ENCODE data around the gene C22orf15.

Gene C22orf15

DNA sequence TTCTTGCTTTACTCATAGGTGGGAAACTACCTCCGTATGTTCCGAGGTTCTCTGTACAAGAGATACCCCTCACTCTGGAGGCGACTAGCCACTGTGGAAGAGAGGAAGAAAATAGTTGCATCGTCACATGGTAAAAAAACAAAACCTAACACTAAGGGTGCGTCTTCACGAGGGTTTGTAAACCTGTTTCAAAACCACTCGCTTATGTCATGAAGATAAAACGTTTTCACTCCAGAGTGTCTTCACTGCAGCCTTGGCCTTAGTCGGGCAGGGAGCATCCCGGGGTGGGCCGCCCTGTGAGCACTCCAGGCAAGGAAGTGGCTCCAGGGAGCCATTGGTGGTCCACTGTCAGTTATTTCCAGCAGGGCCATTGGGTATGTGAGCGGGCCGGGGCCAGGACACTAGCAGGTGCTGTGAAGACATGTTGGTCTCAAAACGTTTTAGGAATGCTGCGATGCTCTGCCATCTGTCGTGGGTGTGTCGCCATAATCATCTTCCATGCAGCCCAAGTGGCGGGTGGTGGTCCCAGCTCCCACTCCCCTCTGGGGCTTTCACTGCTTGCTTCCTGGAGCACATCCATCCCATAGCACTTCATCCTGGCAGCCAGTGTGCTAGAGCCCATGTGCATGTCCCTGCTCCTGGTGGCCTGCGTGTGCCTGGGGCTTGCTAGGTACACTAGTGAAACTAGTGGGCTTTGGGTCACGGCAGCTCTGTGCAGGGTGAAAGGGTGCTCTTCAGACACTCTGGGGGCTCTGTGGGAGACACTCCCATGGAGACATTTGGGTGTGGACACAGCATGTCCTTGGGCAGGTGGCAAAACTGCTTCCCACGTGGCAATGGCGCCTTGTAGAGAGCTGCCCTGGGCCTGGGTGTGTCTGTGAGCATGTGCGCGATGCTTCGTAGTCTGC is 29.2 kb downstream of the C22orf15 start:
- Histone ChIP-seq H2AK5ac (ENCODE audit: low read length) (no peak overlapping the region), H3K4me3 (ENCODE audit: low read depth, low read length) (no peak overlapping the region), H3K4me2 (ENCODE audit: low read length) (no peak overlapping the region), H3K27me3 (ENCODE audit: insufficient read depth, low read length) (no peaks in the 10 kb centered on the region), H3K18ac (ENCODE audit: low read length) (peak overlapping the region; percentile 1), H2BK120ac (ENCODE audit: insufficient read depth, low read length, poor library complexity) (no peak overlapping the region), H3K4me1 (ENCODE audit: control insufficient read depth in 1 of 2, insufficient read depth in 2 of 2, low read length in 2 of 2) (no peaks in the 10 kb centered on the region), H2AFZ (ENCODE audit: insufficient read depth, low read length, poor library complexity) (no peak overlapping the region), H3K27ac (ENCODE audit: low read depth, low read length) (no peak overlapping the region), H4K12ac (ENCODE audit: low read depth, low read length) (no peak overlapping the region), H4K91ac (ENCODE audit: low read depth, low read length) (no peak overlapping the region), H4K8ac (ENCODE audit: low read depth, low read length) (no peak overlapping the region), H2BK12ac (ENCODE audit: low read length) (no peak overlapping the region), H3K9me3 (ENCODE audit: insufficient read depth, low read depth, low read length) (no peaks in the 10 kb centered on the region), H3K9ac (ENCODE audit: low read length) (no peak overlapping the region), H3K36me3 (ENCODE audit: control insufficient read depth in 1 of 2, insufficient read depth in 2 of 2, low read length in 2 of 2) (peaks cover 44 to 46% of the 10 kb centered on the region in 2 experiments), H3K23ac (ENCODE audit: low read length) (no peak overlapping the region), H3K4ac (ENCODE audit: low read depth, low read length) (peak overlapping the region; percentile 53), H3K79me2 (ENCODE audit: control insufficient read depth, insufficient read depth, low read length, poor library complexity) (peaks cover 7% of the 10 kb centered on the region), H3K79me1 (ENCODE audit: low read length) (peaks cover 4% of the 10 kb centered on the region), H2BK5ac (ENCODE audit: low read depth, low read length, poor library complexity) (no peak overlapping the region), H3K14ac (ENCODE audit: low read length) (no peak overlapping the region)
- no CpG with 5 or more reads among the region's 25 CpGs for whole genome bisulfite sequencing (ENCODE audit: extremely low coverage, insufficient coverage, insufficient read length)
- DNase-seq = no peak

DNA sequence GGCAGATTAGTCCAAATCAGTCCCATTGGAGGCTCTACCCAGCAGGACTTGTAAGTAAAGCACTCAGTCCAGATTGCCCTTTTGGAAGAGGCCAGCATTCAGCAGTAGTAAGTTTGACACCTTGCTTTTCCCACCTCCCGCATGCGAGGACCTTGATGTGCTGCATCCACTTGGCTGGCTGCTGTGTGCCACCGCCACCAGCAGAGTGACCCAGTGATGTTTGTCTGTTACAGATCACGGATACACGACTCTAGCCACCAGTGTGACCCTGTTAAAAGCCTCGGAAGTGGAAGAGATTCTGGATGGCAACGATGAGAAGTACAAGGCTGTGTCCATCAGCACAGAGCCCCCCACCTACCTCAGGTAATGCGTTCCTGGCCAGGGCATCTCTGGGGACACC is 30.5 kb downstream of the C22orf15 start:
- no peak overlapping the region for H3K23ac ChIP-seq (ENCODE audit: low read length)
- H4K8ac ChIP-seq (ENCODE audit: low read depth, low read length) = no peak overlapping the region
- peak overlapping the region; percentile 20 for H3K4me3 ChIP-seq (ENCODE audit: low read depth, low read length)
- H4K91ac ChIP-seq (ENCODE audit: low read depth, low read length) = no peak overlapping the region
- peaks cover 50 to 54% of the 10 kb centered on the region in 2 experiments for H3K36me3 ChIP-seq (ENCODE audit: control insufficient read depth in 1 of 2, insufficient read depth in 2 of 2, low read length in 2 of 2)
- DNase-seq = peak in 1 of 2 donors; percentile 45
- H3K4me2 ChIP-seq (ENCODE audit: low read length) = no peak overlapping the region
- H3K27ac ChIP-seq (ENCODE audit: low read depth, low read length) = no peak overlapping the region
- H2BK5ac ChIP-seq (ENCODE audit: low read depth, low read length, poor library complexity) = no peak overlapping the region
- H2BK120ac ChIP-seq (ENCODE audit: insufficient read depth, low read length, poor library complexity) = no peak overlapping the region
- no peak overlapping the region for H3K18ac ChIP-seq (ENCODE audit: low read length)
- no peaks in the 10 kb centered on the region for H3K4me1 ChIP-seq (ENCODE audit: control insufficient read depth in 1 of 2, insufficient read depth in 2 of 2, low read length in 2 of 2)
- WGBS (ENCODE audit: extremely low coverage, insufficient coverage, insufficient read length) = no CpG with 5 or more reads among the region's 8 CpGs
- H3K27me3 ChIP-seq (ENCODE audit: insufficient read depth, low read length) = no peaks in the 10 kb centered on the region
- no peak overlapping the region for H3K4ac ChIP-seq (ENCODE audit: low read depth, low read length)
- no peak overlapping the region for H2BK12ac ChIP-seq (ENCODE audit: low read length)
- no peak overlapping the region for H2AK5ac ChIP-seq (ENCODE audit: low read length)
- H3K9ac ChIP-seq (ENCODE audit: low read length) = peak overlapping the region; percentile 3
- no peaks in the 10 kb centered on the region for H3K79me2 ChIP-seq (ENCODE audit: control insufficient read depth, insufficient read depth, low read length, poor library complexity)
- H3K79me1 ChIP-seq (ENCODE audit: low read length) = no peaks in the 10 kb centered on the region
- H3K9me3 ChIP-seq (ENCODE audit: insufficient read depth, low read depth, low read length) = no peaks in the 10 kb centered on the region
- H2AFZ ChIP-seq (ENCODE audit: insufficient read depth, low read length, poor library complexity) = no peak overlapping the region
- H4K12ac ChIP-seq (ENCODE audit: low read depth, low read length) = no peak overlapping the region
- H3K14ac ChIP-seq (ENCODE audit: low read length) = no peak overlapping the region

DNA sequence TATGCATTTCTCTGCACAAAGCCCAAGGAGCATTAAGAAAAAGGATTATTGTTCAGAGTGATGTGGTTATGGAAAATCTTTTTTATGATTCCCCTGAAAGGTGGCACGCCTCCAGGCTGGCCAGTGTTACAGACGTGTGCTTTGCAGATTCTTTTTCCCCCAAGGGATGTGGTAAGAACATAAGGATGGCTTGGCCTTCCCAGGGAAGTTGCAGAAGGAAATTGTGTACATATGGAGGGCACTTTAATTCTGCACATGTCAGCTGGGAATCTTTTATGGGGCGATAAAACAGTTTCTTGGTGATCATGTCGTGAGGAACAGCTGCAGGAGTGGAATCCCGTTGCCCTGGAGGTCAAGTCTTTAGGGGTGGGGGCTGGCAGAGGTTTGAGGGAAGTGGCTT is 33.7 kb downstream of the C22orf15 start:
- Histone ChIP-seq H2BK120ac (ENCODE audit: insufficient read depth, low read length, poor library complexity) (no peak overlapping the region), H3K23ac (ENCODE audit: low read length) (no peak overlapping the region), H2AFZ (ENCODE audit: insufficient read depth, low read length, poor library complexity) (no peak overlapping the region), H3K27ac (ENCODE audit: low read depth, low read length) (no peak overlapping the region), H3K4ac (ENCODE audit: low read depth, low read length) (no peak overlapping the region), H3K4me3 (ENCODE audit: low read depth, low read length) (no peak overlapping the region), H3K79me1 (ENCODE audit: low read length) (no peaks in the 10 kb centered on the region), H4K12ac (ENCODE audit: low read depth, low read length) (no peak overlapping the region), H2AK5ac (ENCODE audit: low read length) (no peak overlapping the region), H3K36me3 (ENCODE audit: control insufficient read depth in 1 of 2, insufficient read depth in 2 of 2, low read length in 2 of 2) (peaks cover 64 to 73% of the 10 kb centered on the region in 2 experiments), H3K14ac (ENCODE audit: low read length) (no peak overlapping the region), H2BK5ac (ENCODE audit: low read depth, low read length, poor library complexity) (no peak overlapping the region), H3K79me2 (ENCODE audit: control insufficient read depth, insufficient read depth, low read length, poor library complexity) (no peaks in the 10 kb centered on the region), H3K4me2 (ENCODE audit: low read length) (no peak overlapping the region), H3K18ac (ENCODE audit: low read length) (no peak overlapping the region), H4K91ac (ENCODE audit: low read depth, low read length) (no peak overlapping the region), H3K27me3 (ENCODE audit: insufficient read depth, low read length) (no peaks in the 10 kb centered on the region), H2BK12ac (ENCODE audit: low read length) (no peak overlapping the region), H3K9me3 (ENCODE audit: insufficient read depth, low read depth, low read length) (peaks cover under 1% of the 10 kb centered on the region), H4K8ac (ENCODE audit: low read depth, low read length) (no peak overlapping the region), H3K4me1 (ENCODE audit: control insufficient read depth in 1 of 2, insufficient read depth in 2 of 2, low read length in 2 of 2) (no peaks in the 10 kb centered on the region), H3K9ac (ENCODE audit: low read length) (no peak overlapping the region)
- WGBS (ENCODE audit: extremely low coverage, insufficient coverage, insufficient read length) = no CpG with 5 or more reads among the region's 5 CpGs
- DNase-seq = no peak

DNA sequence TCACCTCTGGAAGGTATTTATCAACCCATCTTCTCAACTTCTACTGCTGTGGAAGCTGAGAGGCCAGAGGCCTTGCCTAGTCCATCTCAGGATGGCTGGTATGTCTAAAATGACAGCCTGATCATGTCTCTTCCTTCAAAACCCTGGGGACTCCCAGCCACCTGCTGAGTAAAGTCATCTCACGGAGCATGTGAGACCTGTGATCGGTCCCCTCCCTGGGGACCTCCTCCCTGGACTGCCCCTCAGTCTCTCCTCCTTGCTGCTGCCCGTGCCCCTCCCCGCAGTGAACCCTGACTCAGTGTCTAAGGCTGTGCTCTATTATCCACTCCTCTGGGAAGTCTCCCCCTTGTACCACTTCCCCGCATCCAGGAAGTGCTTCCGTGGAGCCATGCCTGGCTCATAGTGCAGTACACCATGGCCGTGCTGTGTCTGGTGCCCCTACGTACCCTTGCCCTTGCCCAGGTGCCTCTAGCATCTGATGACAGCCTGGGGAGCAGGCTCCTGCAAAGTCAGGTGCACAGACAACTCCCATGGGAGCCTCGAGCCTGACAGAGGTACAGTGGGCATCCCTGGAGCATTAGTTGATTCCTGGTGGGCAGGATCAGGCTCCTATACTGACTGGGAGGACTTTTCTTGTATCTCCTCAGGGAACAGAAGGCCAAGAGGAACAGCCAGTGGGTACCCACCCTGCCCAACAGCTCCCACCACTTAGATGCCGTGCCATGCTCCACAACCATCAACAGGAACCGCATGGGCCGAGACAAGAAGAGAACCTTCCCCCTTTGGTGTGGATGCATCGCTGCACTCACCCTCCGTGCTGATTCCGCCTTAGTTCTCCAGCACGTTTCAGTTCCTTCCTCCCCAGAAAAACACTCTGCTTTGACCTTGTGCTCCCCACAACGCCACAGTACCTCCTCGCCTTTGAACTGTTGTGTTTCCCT is 37.8 kb downstream of the C22orf15 start:
- H3K79me2 ChIP-seq (ENCODE audit: control insufficient read depth, insufficient read depth, low read length, poor library complexity) = no peaks in the 10 kb centered on the region
- H2BK12ac ChIP-seq (ENCODE audit: low read length) = no peak overlapping the region
- no peak overlapping the region for H3K4me3 ChIP-seq (ENCODE audit: low read depth, low read length)
- no peak overlapping the region for H2AK5ac ChIP-seq (ENCODE audit: low read length)
- H3K27ac ChIP-seq (ENCODE audit: low read depth, low read length) = no peak overlapping the region
- no peak overlapping the region for H3K4ac ChIP-seq (ENCODE audit: low read depth, low read length)
- no peak overlapping the region for H3K4me2 ChIP-seq (ENCODE audit: low read length)
- no peak overlapping the region for H4K91ac ChIP-seq (ENCODE audit: low read depth, low read length)
- no peak overlapping the region for H2AFZ ChIP-seq (ENCODE audit: insufficient read depth, low read length, poor library complexity)
- H3K27me3 ChIP-seq (ENCODE audit: insufficient read depth, low read length) = no peaks in the 10 kb centered on the region
- H3K9ac ChIP-seq (ENCODE audit: low read length) = no peak overlapping the region
- no peak overlapping the region for H3K14ac ChIP-seq (ENCODE audit: low read length)
- no peaks in the 10 kb centered on the region for H3K4me1 ChIP-seq (ENCODE audit: control insufficient read depth in 1 of 2, insufficient read depth in 2 of 2, low read length in 2 of 2)
- H3K18ac ChIP-seq (ENCODE audit: low read length) = no peak overlapping the region
- peaks cover 1% of the 10 kb centered on the region for H3K9me3 ChIP-seq (ENCODE audit: insufficient read depth, low read depth, low read length)
- DNase-seq = no peak
- peak overlapping the region; percentile 6 for H4K12ac ChIP-seq (ENCODE audit: low read depth, low read length)
- H4K8ac ChIP-seq (ENCODE audit: low read depth, low read length) = no peak overlapping the region
- no peak overlapping the region for H2BK5ac ChIP-seq (ENCODE audit: low read depth, low read length, poor library complexity)
- no peak overlapping the region for H3K23ac ChIP-seq (ENCODE audit: low read length)
- H3K36me3 ChIP-seq (ENCODE audit: control insufficient read depth in 1 of 2, insufficient read depth in 2 of 2, low read length in 2 of 2) = peaks cover 62 to 74% of the 10 kb centered on the region in 2 experiments
- WGBS (ENCODE audit: extremely low coverage, insufficient coverage, insufficient read length) = no CpG with 5 or more reads among the region's 18 CpGs
- no peaks in the 10 kb centered on the region for H3K79me1 ChIP-seq (ENCODE audit: low read length)
- no peak overlapping the region for H2BK120ac ChIP-seq (ENCODE audit: insufficient read depth, low read length, poor library complexity)

All from trophoblast cell (in vitro differentiated cells and primary cell).